Measurements from ENCODE around the gene BBOX1.

- TF ChIP-seq EZH2 (IDR thresholded peaks at IDR 0.05): no peak
- no peak for TF ChIP-seq POLR2AphosphoS5 (IDR thresholded peaks at IDR 0.05; ENCODE audit: borderline replicate concordance, low read depth, low read length)
- no peak for TF ChIP-seq FOXP2 (optimal IDR thresholded peaks at IDR 0.05; ENCODE audit: control extremely low read depth, extremely low read length, insufficient read depth)
Measured at GRCh38 chr11:27024865-27025264, 15.8 kb upstream of the BBOX1 start.
